Liver (tissue), 9 donors: Measurements from ENCODE around the gene NYAP2. TPM values are rescaled to one million over a fixed set of nuclear protein-coding genes. Genes with fewer than 3 reads are reported as not detected.

Experiments
- DNase-seq: peaks from one replicate; pipeline ENCODE4 v3.0.0-alpha.2; 2017; ENCODE audit warnings: low spot score
- H3K27ac ChIP-seq, 2 donors: one replicate each; pipeline ENCODE4 v1.7.0; 2013; ENCODE audit warnings: inconsistent platforms in 2 of 2, low read length in 2 of 2, control low read depth in 1 of 2, low read depth in 1 of 2, mild to moderate bottlenecking in 1 of 2
- H3K27me3 ChIP-seq, 4 donors: one replicate each; pipeline versions ENCODE4 v1.6.1 to v1.7.0; 2013; ENCODE audit warnings: low read length in 3 of 4, inconsistent platforms in 1 of 4, mild to moderate bottlenecking in 1 of 4, moderate library complexity in 1 of 4; ENCODE audit not compliant: control insufficient read depth in 4 of 4, insufficient read depth in 4 of 4
- H3K36me3 ChIP-seq, 4 donors: one replicate each; pipeline versions ENCODE4 v1.6.1 to v1.7.0; 2013; ENCODE audit warnings: low read length in 3 of 4, mild to moderate bottlenecking in 3 of 4, low read depth in 1 of 4, moderate library complexity in 1 of 4; ENCODE audit not compliant: control insufficient read depth in 4 of 4, insufficient read depth in 3 of 4
- H3K4me1 ChIP-seq, 4 donors: one replicate each; pipeline versions ENCODE4 v1.6.1 to v1.7.0; 2013; ENCODE audit warnings: low read length in 3 of 4, mild to moderate bottlenecking in 3 of 4, moderate library complexity in 1 of 4; ENCODE audit not compliant: control insufficient read depth in 4 of 4, insufficient read depth in 4 of 4
- H3K4me3 ChIP-seq, 3 donors: one replicate each; pipeline versions ENCODE4 v1.6.1 to v1.7.0; 2013; ENCODE audit warnings: low read length in 3 of 3, control low read depth in 1 of 3, low read depth in 1 of 3, mild to moderate bottlenecking in 1 of 3
- H3K9ac ChIP-seq, 2 donors: one replicate each; pipeline ENCODE4 v1.7.0; 2013; ENCODE audit warnings: low read length in 2 of 2, mild to moderate bottlenecking in 2 of 2, moderate library complexity in 2 of 2, control low read depth in 1 of 2, low read depth in 1 of 2
- H3K9me3 ChIP-seq, 4 donors: one replicate each; pipeline versions ENCODE4 v1.6.1 to v1.7.0; 2013; ENCODE audit warnings: low read length in 3 of 4; ENCODE audit not compliant: control insufficient read depth in 4 of 4
- EGR1 ChIP-seq, 2 donors: IDR thresholded peaks; 2 replicates each; pipeline ENCODE4 v1.6.1; 2016 to 2018; ENCODE audit warnings: antibody characterized with exemption in 2 of 2, low read depth in 2 of 2
- FOXA1 ChIP-seq: IDR thresholded peaks from 2 replicates; pipeline ENCODE4 v1.6.1; 2016; ENCODE audit warnings: antibody characterized with exemption
- FOXA2 ChIP-seq: IDR thresholded peaks from 2 replicates; pipeline ENCODE4 v1.6.1; 2016; ENCODE audit warnings: antibody characterized with exemption
- GABPA ChIP-seq, 2 donors: IDR thresholded peaks in 1 of 2; conservative IDR thresholded peaks in 1 of 2; 2 replicates each; pipeline ENCODE4 v1.6.1; 2016; ENCODE audit warnings: antibody characterized with exemption in 2 of 2, mild to moderate bottlenecking in 1 of 2, moderate library complexity in 1 of 2
- HNF4A ChIP-seq, 2 donors: conservative IDR thresholded peaks; 2 replicates each; pipeline ENCODE4 v1.6.1; 2016; ENCODE audit warnings: antibody characterized with exemption in 2 of 2, mild to moderate bottlenecking in 2 of 2
- HNF4G ChIP-seq: IDR thresholded peaks from 2 replicates; pipeline ENCODE4 v1.6.1; 2016; ENCODE audit warnings: antibody characterized with exemption
- JUND ChIP-seq, 2 donors: IDR thresholded peaks; 2 replicates each; pipeline ENCODE4 v1.6.1; 2016; ENCODE audit warnings: antibody characterized with exemption in 2 of 2
- NR2F2 ChIP-seq: IDR thresholded peaks from 2 replicates; pipeline ENCODE4 v1.6.1; 2016; ENCODE audit warnings: antibody characterized with exemption
- YY1 ChIP-seq: IDR thresholded peaks from 2 replicates; pipeline ENCODE4 v1.6.1; 2016; ENCODE audit warnings: antibody characterized with exemption, mild to moderate bottlenecking
- WGBS: extraction: QIAGEN DNeasy Blood & Tissue Kit; methylation state at CpG from one replicate; pipeline ENCODE4 v1.1.7; 2013; 5-methylcytosine and 5-hydroxymethylcytosine counted together
- polyA plus RNA-seq, 2 donors: library from polyadenylated mRNA; stranded (reverse) in 1 of 2; unstranded in 1 of 2; fragments of 200-250 nt in 1 of 2; fragments of >200 nt in 1 of 2; fragmentation: Nextera tagmentation in 1 of 2; extraction: Ambion mirVana in 1 of 2; gene quantifications; one replicate each; pipeline versions ENCODE4 v1.2.1 to v1.2.3, GENCODE V29; 2013 to 2015
- total RNA-seq, 2 donors: library from RNA; depleted of rRNA; stranded (reverse); fragments of >200 nt; gene quantifications; one replicate each; pipeline ENCODE4 v1.2.3, GENCODE V29; 2014
- TF ChIP-seq, protein P1 (sequence below): IDR thresholded peaks from 2 replicates; pipeline ENCODE4 v1.6.1; 2016; ENCODE audit warnings: antibody characterized with exemption
- TF ChIP-seq, protein P2 (sequence below): IDR thresholded peaks from 2 replicates; pipeline ENCODE4 v1.6.1; 2016; ENCODE audit warnings: antibody characterized with exemption
- TF ChIP-seq, protein P3 (sequence below): IDR thresholded peaks from 2 replicates; pipeline ENCODE4 v1.6.1; 2016; ENCODE audit warnings: antibody characterized with exemption
- TF ChIP-seq, protein P4 (sequence below): fragments of 150-350 bp; IDR thresholded peaks from 2 replicates; pipeline ENCODE4 v1.5.1; 2017; ENCODE audit warnings: improper control_type of control experiment, low read depth, low read length; ENCODE audit not compliant: missing input control
- donor health status: healthy.
- donor health status: healthy.
- donor health status: healthy.
- donor health status: healthy.
- donor health status: healthy.

Gene NYAP2
- total and polyA plus RNA-seq, 4 donors, result not detected

DNA sequence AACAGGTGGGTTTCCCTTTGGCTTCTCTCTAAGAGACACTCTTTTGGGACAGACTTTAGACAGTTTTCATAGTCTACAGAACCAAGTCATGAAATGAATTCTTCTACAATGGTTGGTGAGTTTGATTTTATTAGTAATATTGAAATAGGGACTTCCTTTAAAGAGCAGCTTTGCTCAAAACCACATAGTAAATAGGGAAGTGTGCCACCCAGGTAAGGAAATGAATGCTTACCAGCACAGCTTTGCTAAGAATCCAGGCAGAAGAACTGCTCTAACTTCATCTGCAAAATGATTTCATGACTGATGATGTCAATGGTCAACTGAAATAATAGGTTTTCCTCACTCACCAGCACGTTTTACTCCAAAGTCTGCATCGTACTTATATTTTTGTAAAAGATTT is 89.2 kb downstream of the NYAP2 start (continued):
- TF ChIP-seq GABPA (IDR thresholded peaks at IDR 0.05 in 1 of 2, conservative IDR thresholded peaks at IDR 0.05 in 1 of 2) (no peak), FOXA1 (no peak), HNF4G (no peak)
- TF ChIP-seq, protein P1, sequence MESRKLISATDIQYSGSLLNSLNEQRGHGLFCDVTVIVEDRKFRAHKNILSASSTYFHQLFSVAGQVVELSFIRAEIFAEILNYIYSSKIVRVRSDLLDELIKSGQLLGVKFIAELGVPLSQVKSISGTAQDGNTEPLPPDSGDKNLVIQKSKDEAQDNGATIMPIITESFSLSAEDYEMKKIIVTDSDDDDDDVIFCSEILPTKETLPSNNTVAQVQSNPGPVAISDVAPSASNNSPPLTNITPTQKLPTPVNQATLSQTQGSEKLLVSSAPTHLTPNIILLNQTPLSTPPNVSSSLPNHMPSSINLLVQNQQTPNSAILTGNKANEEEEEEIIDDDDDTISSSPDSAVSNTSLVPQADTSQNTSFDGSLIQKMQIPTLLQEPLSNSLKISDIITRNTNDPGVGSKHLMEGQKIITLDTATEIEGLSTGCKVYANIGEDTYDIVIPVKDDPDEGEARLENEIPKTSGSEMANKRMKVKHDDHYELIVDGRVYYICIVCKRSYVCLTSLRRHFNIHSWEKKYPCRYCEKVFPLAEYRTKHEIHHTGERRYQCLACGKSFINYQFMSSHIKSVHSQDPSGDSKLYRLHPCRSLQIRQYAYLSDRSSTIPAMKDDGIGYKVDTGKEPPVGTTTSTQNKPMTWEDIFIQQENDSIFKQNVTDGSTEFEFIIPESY, result no peak

DNA sequence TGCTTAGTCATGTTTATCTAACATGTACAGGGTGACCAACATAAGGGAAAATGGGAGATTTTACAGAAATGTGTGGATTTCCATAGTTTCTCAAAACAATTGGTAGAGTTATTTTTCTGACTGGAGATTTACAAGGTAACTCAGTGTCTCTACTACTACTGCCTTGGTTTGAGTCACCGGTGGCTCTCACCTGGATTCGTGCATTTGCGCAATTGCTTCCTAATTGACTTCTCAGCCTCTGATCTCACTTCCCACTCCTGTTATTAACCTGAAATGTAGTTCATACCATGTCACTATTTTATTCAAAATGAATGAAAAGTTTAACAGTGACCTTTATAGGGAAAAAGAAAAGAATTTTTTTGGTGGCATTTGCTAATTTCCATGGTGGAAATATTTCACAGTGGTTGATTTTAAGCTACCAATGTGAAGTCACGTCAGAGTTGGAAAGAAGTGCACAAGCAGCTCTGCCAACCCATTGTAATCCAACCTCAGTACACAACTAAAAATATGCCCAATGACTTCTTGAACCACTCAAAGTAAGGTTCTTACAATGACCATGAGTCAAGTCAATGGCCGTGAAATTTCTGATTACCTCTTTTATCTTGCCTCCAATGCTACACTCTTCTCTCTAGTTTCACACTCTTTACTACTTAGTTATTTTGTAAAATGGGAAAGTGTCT is 94.0 kb downstream of the NYAP2 start:
- H3K9me3 ChIP-seq, result no peaks in the 10 kb centered on the region
- 93% methylated on average over 5 of the region's 5 CpGs for WGBS
- H3K4me1 ChIP-seq, result no peaks in the 10 kb centered on the region
- H3K36me3 ChIP-seq, result no peaks in the 10 kb centered on the region
- H3K9ac ChIP-seq, result no peak overlapping the region
- H3K4me3 ChIP-seq, result no peak overlapping the region
- no peak overlapping the region for H3K27ac ChIP-seq
- TF ChIP-seq HNF4A (conservative IDR thresholded peaks at IDR 0.05) (no peak), YY1 (no peak), FOXA1 (no peak), EGR1 (IDR thresholded peaks at IDR 0.05; ENCODE audit: low read depth in 2 of 2) (no peak), FOXA2 (no peak), HNF4G (no peak)
- TF ChIP-seq, protein P2, sequence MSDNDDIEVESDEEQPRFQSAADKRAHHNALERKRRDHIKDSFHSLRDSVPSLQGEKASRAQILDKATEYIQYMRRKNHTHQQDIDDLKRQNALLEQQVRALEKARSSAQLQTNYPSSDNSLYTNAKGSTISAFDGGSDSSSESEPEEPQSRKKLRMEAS, result no peak
- TF ChIP-seq, protein P3, sequence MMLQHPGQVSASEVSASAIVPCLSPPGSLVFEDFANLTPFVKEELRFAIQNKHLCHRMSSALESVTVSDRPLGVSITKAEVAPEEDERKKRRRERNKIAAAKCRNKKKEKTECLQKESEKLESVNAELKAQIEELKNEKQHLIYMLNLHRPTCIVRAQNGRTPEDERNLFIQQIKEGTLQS, result no peak
- TF ChIP-seq, protein P1, result no peak
- TF ChIP-seq, protein P4, sequence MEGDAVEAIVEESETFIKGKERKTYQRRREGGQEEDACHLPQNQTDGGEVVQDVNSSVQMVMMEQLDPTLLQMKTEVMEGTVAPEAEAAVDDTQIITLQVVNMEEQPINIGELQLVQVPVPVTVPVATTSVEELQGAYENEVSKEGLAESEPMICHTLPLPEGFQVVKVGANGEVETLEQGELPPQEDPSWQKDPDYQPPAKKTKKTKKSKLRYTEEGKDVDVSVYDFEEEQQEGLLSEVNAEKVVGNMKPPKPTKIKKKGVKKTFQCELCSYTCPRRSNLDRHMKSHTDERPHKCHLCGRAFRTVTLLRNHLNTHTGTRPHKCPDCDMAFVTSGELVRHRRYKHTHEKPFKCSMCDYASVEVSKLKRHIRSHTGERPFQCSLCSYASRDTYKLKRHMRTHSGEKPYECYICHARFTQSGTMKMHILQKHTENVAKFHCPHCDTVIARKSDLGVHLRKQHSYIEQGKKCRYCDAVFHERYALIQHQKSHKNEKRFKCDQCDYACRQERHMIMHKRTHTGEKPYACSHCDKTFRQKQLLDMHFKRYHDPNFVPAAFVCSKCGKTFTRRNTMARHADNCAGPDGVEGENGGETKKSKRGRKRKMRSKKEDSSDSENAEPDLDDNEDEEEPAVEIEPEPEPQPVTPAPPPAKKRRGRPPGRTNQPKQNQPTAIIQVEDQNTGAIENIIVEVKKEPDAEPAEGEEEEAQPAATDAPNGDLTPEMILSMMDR, result no peak
- no peaks in the 10 kb centered on the region for H3K27me3 ChIP-seq
- no peak for DNase-seq

DNA sequence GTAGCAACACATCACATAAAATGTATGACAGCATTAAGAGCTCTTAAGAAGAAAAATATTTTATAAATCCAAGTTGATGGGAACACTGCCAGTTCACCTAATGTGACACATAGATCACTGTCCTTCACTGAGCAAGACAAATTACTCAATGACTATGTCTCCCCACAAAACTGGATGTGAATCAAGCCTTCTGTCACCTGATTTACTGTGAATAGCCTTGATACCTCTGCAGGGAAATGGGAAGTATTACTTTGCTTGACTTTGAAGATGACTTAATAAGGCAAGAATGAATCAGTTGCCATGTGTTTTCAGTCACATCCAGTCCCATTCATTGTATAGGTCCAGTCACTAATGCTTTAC is 94.6 kb downstream of the NYAP2 start:
- H3K4me3 ChIP-seq, result no peak overlapping the region
- H3K4me1 ChIP-seq, result no peaks in the 10 kb centered on the region
- H3K9ac ChIP-seq, result no peak overlapping the region
- no peak for DNase-seq
- H3K27ac ChIP-seq, result no peak overlapping the region
- H3K27me3 ChIP-seq, result no peaks in the 10 kb centered on the region
- TF ChIP-seq FOXA1, result no peak
- TF ChIP-seq, protein P4, result no peak
- TF ChIP-seq, protein P3, result no peak
- TF ChIP-seq JUND (IDR thresholded peaks at IDR 0.05), result no peak
- no peak for TF ChIP-seq YY1
- TF ChIP-seq GABPA (IDR thresholded peaks at IDR 0.05 in 1 of 2, conservative IDR thresholded peaks at IDR 0.05 in 1 of 2), result no peak
- TF ChIP-seq NR2F2, result no peak
- no peaks in the 10 kb centered on the region for H3K9me3 ChIP-seq
- no peaks in the 10 kb centered on the region for H3K36me3 ChIP-seq
